NCI-H82 treated with DMSO at 0.1 percent for 48 hours (cell line): ENCODE results near the gene LRP5.
"Not testable (repeated sequence)": the region's sequence is repeated elsewhere in the genome, so short reads cannot be mapped to it uniquely, and the experiment has no call there.

Experiments
- DNase-seq: peaks from one replicate; lab custom pipeline; 2025; ENCODE audit not compliant: unreplicated experiment; lab: John Stamatoyannopoulos, UW

Gene LRP5

DNA sequence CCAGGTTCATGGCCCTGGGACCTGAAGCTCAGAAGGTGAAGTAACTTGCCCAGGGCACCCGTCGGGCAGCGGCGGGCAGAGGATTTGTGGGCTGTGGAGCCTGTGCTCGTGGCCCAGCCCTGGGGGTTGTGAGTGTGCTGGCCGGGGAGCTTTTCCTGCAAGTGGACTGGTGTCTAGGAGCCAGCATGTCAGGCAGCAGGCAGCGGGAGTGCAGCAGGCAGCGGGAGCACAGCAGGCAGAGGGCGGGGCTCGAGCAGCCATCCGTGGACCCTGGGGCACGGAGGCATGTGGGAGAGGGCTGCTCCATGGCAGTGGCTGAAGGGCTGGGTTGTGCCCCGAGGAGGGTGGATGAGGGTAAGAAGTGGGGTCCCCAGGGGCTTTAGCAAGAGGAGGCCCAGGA is 75.4 kb downstream of the LRP5 start:
- DNase-seq: no peak

DNA sequence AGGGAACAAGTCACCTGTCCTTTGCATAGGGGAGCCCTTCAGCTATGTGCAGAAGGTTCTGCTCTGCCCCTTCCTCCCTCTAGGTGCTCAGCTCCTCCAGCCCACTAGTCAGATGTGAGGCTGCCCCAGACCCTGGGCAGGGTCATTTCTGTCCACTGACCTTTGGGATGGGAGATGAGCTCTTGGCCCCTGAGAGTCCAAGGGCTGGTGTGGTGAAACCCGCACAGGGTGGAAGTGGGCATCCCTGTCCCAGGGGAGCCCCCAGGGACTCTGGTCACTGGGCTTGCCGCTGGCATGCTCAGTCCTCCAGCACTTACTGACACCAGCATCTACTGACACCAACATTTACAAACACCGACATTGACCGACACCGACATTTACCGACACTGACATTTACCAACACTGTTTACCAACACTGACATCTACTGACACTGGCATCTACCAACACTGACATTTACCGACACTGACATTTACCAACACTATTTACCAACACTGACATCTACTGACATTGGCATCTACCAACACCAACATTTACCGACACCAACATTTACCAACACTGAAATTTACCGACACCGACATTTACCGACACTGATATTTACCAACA is 76.3 kb downstream of the LRP5 start:
- no peak for DNase-seq

DNA sequence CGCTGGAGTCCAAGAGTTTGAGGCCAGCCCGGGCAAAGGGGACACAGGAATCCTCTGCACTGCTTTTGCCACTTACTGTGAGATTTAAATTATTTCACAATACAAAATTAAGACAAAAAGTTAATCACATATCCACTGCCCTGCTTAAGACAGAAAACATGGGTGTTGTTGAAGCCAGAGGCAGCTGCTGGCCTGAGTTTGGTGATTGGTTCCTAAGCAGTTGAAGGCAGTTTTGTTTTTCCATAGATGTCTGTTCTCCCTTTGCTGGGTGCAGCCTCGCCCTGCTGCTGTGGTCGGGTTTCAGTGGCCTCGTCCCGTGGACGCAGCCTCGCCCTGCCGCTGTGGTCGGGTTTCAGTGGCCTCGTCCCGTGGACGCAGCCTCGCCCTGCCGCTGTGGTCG is 77.9 kb downstream of the LRP5 start:
- no peak for DNase-seq

DNA sequence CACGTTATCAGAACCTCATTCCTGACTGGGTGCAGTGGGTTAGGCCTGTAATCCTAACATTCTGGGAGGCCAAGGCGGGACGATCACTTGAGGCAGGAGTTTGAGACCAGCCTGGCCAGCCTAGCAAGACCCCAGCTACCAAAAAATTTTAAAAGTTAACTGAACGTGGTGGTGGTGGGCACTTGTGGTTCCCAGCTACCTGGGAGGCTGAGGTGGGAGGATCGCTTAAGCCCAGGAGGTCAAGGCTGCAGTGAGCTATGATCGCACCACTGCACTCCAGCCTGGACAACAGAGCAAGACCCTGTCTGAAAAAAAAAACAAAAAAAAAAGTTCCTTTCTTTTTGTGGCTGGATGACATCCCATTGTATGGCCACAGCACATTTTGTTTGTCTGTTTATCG is 80.4 kb downstream of the LRP5 start:
- no peak for DNase-seq

DNA sequence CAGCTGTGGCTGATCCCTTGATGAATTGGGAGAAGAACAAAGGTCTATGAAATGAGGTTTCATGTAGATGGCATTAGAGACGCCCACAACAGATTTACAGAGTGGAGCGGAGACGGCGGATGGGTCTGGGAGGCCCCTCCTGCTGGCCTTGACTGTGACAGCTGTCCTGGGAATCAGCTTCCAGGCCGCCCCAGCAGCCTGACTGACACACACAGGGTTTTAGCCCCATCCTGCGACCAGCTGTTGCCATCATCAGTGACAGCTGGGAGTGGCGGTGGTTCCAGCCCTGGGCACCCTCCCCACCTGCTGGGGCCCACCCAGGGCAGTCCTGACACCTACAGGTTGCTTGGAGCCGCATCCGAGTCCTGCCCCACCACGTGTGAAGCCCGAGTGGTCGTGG is 84.1 kb downstream of the LRP5 start:
- peak; percentile 50 for DNase-seq

DNA sequence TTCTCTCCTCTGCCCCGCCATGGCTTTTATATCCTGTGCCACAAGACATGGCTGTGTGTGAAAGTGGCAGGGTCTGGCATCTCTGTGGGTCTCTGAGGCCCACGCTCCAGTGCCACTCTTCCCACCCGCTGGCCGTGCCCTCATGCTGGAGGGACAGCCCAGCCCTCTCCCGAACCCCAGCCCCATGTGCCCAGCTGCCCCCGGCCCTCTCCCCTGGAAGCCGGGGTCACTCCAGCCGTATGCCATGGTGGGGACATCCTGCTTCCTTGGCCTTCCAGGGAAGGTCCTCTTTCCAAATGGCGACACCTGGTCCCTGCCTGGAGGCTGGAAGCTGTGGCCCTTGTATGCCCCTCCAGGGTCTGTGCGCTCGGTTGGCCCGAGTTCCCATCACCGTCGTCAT is 84.9 kb downstream of the LRP5 start:
- DNase-seq: no peak

DNA sequence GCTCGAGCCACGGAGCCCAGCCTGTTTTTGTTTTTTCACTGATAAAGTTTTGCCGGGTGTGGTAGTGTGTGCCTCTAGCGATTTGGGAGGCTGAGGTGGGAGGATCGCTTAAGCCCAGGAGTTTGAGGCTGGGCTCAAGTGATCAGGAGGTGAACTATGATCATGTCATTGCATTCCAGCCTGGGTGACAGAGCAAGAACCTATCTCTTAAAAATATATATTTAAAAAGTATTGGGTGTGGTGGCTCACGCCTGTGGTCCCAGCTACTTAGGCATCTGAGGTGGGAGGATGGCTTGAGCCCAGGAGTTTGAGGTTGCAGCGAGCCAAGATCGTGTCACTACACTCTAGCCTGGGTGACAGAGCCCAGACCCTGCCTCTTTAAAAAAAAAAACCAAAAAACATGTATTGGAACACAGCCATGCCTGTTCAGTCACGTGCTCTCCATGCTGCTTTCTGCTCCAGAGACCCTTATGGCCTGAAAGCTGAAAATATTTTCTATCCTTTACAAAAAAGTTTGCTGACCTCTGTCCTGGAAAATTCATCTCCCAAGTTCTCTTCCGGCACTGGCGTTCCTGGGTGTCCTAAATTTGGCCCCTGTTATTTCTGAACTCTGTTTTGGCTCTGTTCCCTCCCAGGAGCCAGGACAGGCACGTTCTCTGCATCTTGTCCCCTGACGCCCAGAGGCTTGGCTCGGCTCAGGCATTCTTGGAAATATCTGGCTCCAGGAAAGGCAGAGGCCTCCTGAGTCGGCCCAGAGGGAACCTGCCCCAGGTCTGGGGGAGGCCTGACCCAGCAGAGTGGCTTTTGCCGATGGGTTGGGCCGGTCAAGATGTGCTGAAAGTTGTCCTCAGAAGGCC is 86.8 kb downstream of the LRP5 start:
- DNase-seq: no peak

DNA sequence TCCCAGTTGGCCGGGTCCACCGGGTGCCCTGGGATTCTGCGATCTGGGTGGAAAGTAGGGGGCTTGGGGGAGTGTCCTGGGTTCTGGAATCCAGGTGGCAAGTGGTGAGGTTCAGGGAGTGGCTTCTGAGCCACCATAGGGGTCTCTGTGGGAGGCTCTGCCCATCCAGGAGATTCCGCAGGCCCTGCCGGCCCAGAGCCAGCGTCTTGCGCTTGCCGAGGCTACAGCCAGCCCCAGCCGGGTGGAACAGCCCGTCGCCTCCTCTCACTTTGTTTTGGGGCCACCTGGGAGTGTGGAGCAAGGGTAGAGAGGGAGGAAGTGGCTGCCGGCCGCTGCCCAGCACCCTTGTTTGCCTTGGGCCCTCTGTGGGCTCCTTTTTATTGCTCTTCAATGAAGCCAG is 87.5 kb downstream of the LRP5 start:
- no peak for DNase-seq

DNA sequence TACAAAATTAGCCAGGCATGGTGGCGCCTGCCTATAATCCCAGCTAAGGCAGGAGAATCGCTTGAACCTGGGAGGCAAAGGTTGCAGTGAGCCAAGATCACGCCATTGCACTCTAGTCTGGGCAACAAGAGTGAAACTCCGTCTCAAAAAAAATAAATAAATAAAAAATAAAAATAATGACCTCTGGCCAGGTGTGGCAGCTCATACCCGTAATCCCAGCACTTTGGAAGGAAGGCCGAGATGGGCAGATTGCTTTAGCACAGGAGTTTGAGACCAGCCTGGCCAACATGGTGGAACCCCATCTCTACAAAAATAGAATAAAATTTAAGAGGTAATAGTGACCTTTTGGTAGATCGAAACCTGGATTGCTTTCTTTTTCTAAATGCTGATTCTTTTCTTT is 88.2 kb downstream of the LRP5 start:
- not testable (repeated sequence) for DNase-seq

DNA sequence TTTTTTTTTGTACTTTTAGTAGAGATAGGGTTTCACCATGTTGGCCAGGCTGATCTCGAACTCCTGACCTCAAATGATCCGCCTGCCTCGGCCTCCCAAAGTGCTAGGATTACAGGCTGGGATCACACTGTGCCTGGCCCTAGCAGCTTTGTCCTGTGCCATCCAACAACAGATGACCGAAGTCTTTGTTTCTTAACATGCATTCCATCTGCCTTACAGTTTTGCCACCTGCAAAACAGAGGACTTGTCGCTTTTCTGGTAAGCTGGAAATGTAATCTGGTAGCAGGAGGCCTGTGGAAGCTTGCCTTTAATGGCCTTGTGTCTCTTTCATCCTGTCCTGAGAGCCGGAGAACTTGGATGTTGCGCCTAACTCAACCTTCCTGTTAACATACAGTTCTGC is 89.5 kb downstream of the LRP5 start:
- DNase-seq: no peak

DNA sequence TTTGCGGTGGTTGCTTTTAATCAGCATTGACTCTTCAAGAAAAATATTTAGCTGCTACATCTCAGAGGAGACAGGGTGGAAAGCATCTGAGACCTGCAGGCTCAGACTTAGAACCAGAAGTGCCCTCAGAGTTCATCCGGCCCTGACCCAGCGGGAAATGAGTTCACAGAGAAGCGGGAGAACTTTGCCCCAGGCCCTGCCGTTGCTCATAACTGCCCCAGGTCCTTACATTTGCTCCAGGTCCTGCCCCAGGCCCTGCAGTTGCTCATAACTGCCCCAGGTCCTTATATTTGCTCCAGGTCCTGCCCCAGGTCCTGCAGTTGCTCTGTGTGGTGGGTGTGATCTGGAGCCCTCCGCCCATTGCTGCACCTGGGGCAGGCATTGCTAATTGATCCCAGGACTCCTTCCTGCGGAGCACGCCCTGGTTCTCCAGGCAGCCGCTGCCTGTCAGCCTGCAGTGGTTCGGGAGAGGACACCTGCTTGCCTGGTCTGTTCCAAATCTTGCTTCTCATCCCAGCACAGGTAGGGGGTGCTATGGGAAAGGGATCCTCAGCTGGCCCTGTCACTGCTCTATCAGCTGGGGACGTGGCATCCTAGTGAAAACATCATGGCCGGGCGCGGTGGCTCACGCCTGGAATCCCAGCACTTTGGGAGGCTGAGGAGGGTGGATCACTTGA is 90.1 kb downstream of the LRP5 start:
- DNase-seq: no peak

DNA sequence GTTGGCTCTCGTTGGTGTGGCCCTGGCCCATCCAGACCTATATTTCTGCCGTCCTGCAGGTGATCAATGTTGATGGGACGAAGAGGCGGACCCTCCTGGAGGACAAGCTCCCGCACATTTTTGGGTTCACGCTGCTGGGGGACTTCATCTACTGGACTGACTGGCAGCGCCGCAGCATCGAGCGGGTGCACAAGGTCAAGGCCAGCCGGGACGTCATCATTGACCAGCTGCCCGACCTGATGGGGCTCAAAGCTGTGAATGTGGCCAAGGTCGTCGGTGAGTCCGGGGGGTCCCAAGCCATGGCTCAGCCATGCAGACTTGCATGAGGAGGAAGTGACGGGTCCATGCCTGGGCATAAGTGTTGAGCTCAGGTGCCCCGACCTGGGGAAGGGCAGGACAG is 91.0 kb downstream of the LRP5 start:
- DNase-seq: no peak

DNA sequence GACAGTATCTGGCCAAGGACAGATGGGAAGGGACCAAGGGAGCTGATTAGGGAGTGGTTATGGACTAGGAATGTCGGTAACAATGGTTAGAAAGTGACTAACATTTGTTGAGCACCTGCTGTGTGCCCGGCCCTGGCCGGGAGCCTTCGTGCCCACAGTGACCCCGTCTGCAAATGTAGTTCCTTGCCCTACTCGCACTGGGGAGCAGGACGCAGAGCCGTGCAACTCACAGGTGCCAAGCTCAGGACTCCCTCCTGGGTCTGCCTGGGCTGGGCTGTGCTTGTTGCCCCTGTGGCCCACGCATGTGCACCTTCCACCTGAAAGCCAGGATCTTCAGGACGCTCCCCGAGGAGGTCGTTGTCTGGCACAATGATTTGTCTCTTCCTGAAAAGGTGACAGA is 91.4 kb downstream of the LRP5 start:
- no peak for DNase-seq

DNA sequence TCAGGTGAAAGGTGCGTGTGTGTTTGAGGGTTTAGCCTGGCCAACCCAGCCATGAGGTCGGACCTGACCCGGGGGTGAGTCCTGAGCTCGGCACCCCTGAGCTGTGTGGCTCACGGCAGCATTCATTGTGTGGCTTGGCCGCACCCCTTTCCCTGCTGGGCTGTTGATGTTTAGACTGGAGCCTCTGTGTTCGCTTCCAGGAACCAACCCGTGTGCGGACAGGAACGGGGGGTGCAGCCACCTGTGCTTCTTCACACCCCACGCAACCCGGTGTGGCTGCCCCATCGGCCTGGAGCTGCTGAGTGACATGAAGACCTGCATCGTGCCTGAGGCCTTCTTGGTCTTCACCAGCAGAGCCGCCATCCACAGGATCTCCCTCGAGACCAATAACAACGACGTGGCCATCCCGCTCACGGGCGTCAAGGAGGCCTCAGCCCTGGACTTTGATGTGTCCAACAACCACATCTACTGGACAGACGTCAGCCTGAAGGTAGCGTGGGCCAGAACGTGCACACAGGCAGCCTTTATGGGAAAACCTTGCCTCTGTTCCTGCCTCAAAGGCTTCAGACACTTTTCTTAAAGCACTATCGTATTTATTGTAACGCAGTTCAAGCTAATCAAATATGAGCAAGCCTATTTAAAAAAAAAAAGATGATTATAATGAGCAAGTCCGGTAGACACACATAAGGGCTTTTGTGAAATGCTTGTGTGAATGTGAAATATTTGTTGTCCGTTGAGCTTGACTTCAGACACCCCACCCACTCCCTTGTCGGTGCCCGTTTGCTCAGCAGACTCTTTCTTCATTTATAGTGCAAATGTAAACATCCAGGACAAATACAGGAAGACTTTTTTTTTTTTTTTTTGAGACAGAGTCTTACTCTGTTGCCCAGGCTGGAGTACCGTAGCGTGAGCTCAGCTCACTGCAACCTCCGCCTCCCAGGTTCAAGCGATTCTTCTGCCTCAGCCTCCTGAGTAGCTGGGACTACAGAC is 94.2 kb downstream of the LRP5 start:
- DNase-seq: no peak

DNA sequence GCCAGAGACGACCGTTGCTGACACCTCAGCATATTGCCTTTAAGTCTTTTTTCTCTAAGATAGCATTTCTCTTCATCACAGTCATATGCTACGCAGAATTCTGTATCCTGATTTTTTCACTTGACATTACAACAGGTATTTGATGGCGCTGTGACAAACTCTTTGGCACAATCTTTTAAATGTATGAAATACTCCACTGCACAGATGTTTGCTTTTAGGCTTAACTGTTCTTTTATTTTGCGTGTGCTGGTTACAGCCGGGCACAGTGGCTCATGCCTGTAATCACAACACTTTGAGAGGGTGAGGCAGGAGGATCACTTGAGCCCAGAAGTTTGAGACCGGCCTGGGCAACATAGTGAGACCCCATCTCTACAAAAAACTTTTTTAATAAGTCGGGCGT is 96.1 kb downstream of the LRP5 start:
- no peak for DNase-seq

DNA sequence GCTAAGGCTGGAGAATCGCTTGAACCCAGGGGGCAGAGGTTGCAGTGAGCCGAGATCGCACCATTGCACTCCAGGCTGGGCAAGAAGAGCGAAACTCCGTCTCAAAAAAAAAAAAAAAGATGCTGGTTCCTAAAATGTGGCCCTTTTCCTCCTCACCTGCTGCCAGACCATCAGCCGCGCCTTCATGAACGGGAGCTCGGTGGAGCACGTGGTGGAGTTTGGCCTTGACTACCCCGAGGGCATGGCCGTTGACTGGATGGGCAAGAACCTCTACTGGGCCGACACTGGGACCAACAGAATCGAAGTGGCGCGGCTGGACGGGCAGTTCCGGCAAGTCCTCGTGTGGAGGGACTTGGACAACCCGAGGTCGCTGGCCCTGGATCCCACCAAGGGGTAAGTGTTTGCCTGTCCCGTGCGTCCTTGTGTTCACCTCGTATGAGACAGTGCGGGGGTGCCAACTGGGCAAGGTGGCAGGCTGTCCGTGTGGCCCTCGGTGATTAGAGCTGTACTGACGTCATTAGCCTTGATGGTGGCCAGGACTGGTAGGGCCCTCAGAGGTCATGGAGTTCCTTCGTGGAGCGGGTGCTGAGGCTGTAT is 97.5 kb downstream of the LRP5 start:
- DNase-seq: no peak

DNA sequence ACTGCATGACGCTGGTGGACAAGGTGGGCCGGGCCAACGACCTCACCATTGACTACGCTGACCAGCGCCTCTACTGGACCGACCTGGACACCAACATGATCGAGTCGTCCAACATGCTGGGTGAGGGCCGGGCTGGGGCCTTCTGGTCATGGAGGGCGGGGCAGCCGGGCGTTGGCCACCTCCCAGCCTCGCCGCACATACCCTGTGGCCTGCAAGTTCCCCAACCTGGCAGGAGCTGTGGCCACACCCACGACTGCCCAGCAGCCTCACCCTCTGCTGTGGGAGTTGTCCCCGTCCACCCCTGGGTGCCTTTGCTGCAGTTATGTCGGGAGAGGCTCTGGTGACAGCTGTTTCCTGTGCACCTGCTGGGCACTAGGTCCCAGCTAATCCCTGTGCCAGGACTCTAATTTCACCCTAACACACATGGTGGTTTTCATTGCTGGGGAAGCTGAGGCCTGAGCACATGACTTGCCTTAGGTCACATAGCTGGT is 99.2 kb downstream of the LRP5 start:
- DNase-seq: no peak

DNA sequence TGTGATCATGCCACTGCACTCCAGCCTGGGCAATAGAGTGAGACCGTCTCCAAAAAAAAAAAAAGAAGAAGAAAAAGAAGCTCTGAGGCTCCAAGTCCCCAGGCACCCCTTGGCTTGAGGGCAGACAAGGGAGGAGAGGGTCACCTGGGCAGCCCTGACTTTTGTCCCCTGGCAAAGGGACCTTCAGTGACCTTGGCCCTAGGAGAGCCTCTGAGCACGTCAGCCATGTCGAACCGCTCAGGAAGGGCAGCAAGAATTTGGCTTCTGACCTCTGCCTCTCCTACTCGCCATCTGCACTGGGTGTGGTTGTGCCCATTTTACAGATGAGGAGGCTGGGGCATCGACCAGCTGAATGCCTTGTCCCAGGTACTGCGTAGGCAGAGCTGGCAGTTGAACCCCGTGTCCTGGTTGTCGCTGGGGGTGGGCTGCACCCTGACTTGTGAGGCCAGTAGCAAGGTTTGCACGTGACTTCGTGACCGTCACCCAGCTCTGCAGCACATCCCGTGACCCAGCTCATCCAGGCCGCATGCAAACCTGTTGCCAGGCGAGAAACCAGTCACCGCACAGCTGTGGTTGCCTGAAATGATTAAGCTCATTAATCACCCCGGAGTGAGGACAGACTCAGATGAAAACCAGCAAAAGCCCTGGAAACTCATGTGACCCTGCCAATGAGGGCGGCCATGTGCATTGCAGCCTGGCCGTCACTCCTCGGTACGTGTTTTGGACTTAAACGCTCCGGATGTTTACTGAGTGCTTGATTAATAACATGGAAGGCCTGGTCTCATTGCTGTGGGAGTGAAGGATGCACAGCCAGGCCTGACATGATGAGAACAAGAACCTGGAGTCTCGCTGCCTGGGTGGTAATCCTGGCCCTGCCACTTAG is 100.4 kb downstream of the LRP5 start:
- no peak for DNase-seq

DNA sequence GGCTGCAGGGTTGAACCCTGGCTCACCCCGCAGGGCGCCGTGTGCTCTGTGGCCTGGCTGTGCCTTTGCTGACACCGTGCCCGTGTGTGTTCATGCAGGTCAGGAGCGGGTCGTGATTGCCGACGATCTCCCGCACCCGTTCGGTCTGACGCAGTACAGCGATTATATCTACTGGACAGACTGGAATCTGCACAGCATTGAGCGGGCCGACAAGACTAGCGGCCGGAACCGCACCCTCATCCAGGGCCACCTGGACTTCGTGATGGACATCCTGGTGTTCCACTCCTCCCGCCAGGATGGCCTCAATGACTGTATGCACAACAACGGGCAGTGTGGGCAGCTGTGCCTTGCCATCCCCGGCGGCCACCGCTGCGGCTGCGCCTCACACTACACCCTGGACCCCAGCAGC is 101.2 kb downstream of the LRP5 start:
- no peak for DNase-seq
